Right atrium auricular region (tissue), 2 donors: ENCODE data around the gene HNRNPM. TPM values are rescaled to one million over a fixed set of nuclear protein-coding genes. Genes with fewer than 3 reads are reported as not detected.

Experiments
- DNase-seq: peaks from one replicate; pipeline ENCODE4 v3.0.0-alpha.2; 2019; ENCODE audit warnings: low spot score
- H3K27ac ChIP-seq, 2 donors: fragments of 200-600 bp; sonication (generic); 1 replicate in 1 of 2; 2 replicates in 1 of 2; pipeline ENCODE4 v1.5.1; 2016 to 2019
- H3K27me3 ChIP-seq, 2 donors: fragments of 200-600 bp; sonication (generic); one replicate each; pipeline versions ENCODE4 v1.5.1 to v1.6.0; 2017 to 2019
- H3K36me3 ChIP-seq: fragments of 200-600 bp; sonication (generic); one replicate; pipeline ENCODE4 v1.5.1; 2016
- H3K4me1 ChIP-seq, 2 donors: fragments of 200-600 bp; sonication (generic); one replicate each; pipeline versions ENCODE4 v1.5.1 to v1.6.0; 2017 to 2019
- H3K4me3 ChIP-seq, 2 donors: fragments of 200-600 bp; sonication (generic); 1 replicate in 1 of 2; 2 replicates in 1 of 2; pipeline ENCODE4 v1.5.1; 2017 to 2019; ENCODE audit warnings: mild to moderate bottlenecking in 1 of 2, moderate library complexity in 1 of 2
- H3K9me3 ChIP-seq, 2 donors: fragments of 200-600 bp; sonication (generic); one replicate each; pipeline ENCODE4 v1.5.1; 2019
- total RNA-seq, 2 donors: library from RNA; depleted of rRNA; stranded (reverse); fragments of >200 nt; gene quantifications; one replicate each; pipeline ENCODE4 v1.1.0, GENCODE V29; 2016
- TF ChIP-seq, protein P1 (sequence below), 2 donors: fragments of 200-600 bp; sonication (generic); IDR thresholded peaks; one replicate each; pipeline ENCODE4 v1.5.1; 2019; ENCODE audit warnings: antibody characterized with exemption in 2 of 2

The HNRNPM gene
- total RNA-seq, 2 donors from 2014 or later = 51.0 to 76.5 TPM

GRCh38 chr19:8490395-8490760 is 45.6 kb downstream of the HNRNPM start:
- no peak for DNase-seq
- Histone ChIP-seq H3K27ac (no peak overlapping the region), H3K9me3 (no peaks in the 10 kb centered on the region), H3K4me3 (no peak overlapping the region), H3K36me3 (peaks cover 45% of the 10 kb centered on the region), H3K27me3 (no peaks in the 10 kb centered on the region), H3K4me1 (no peaks in the 10 kb centered on the region)
- TF ChIP-seq, protein P1, sequence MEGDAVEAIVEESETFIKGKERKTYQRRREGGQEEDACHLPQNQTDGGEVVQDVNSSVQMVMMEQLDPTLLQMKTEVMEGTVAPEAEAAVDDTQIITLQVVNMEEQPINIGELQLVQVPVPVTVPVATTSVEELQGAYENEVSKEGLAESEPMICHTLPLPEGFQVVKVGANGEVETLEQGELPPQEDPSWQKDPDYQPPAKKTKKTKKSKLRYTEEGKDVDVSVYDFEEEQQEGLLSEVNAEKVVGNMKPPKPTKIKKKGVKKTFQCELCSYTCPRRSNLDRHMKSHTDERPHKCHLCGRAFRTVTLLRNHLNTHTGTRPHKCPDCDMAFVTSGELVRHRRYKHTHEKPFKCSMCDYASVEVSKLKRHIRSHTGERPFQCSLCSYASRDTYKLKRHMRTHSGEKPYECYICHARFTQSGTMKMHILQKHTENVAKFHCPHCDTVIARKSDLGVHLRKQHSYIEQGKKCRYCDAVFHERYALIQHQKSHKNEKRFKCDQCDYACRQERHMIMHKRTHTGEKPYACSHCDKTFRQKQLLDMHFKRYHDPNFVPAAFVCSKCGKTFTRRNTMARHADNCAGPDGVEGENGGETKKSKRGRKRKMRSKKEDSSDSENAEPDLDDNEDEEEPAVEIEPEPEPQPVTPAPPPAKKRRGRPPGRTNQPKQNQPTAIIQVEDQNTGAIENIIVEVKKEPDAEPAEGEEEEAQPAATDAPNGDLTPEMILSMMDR (IDR thresholded peaks at IDR 0.05) = no peak

- TF ChIP-seq, protein P1 (IDR thresholded peaks at IDR 0.05) = no peak
- H3K4me3 ChIP-seq = no peak overlapping the region
- H3K27ac ChIP-seq = no peak overlapping the region
- no peaks in the 10 kb centered on the region for H3K9me3 ChIP-seq
- no peaks in the 10 kb centered on the region for H3K27me3 ChIP-seq
- H3K36me3 ChIP-seq = peaks cover 40% of the 10 kb centered on the region
- H3K4me1 ChIP-seq = no peaks in the 10 kb centered on the region
- no peak for DNase-seq
Observed at GRCh38 chr19:8490873-8491272, 46.1 kb downstream of the HNRNPM start.

DNA sequence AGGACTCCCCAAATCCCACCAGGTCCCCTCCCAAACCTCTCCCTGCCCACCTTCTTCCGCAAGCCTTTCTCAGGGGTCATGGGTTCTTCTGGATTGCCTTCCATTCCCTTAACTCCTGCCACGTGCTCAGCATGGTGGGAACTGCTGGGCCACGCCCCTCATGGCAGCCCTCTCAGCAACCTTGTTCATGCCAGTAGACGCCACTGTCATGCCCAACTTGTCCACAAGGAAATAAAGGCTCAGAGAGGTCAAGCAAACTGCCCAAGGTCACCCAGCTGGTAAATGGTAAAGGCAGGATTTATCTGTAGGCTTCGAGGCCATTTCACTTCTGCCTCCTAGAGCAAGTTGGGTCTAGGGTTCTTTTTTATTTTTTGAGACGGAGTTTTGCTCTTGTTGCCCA is 46.8 kb downstream of the HNRNPM start:
- no peak overlapping the region for H3K27ac ChIP-seq
- H3K9me3 ChIP-seq = no peaks in the 10 kb centered on the region
- H3K27me3 ChIP-seq = no peaks in the 10 kb centered on the region
- TF ChIP-seq, protein P1 (IDR thresholded peaks at IDR 0.05) = no peak
- no peak overlapping the region for H3K4me3 ChIP-seq
- no peak for DNase-seq
- no peaks in the 10 kb centered on the region for H3K4me1 ChIP-seq
- H3K36me3 ChIP-seq = peaks cover 33% of the 10 kb centered on the region

DNA sequence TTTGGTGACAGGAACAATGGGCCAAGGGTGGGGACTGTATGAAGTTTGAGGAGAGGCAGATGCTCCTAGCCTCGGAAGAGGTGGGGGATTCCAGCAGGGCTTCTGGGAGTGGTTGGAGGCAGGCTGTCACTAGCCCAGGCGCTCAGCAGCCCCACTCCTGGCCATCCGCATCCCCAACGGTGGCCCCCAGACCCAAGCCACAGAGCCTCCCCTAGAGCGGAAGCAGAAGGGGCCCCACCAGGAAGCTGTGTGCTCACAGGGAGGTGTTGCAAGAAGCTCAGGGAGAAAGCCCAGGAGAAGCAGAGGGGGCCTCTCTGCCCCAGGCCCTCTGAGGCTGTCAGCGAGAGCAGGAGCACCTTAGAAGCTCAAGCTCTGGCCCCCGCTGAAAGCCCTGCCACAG is 49.4 kb downstream of the HNRNPM start:
- TF ChIP-seq, protein P1 (IDR thresholded peaks at IDR 0.05) = no peak
- Histone ChIP-seq H3K4me3 (no peak overlapping the region), H3K27me3 (no peaks in the 10 kb centered on the region), H3K27ac (no peak overlapping the region), H3K4me1 (no peaks in the 10 kb centered on the region), H3K9me3 (no peaks in the 10 kb centered on the region), H3K36me3 (peaks cover 7% of the 10 kb centered on the region)
- no peak for DNase-seq

GRCh38 chr19:8498295-8498694 is 53.5 kb downstream of the HNRNPM start:
- Histone ChIP-seq H3K9me3 (no peaks in the 10 kb centered on the region), H3K4me1 (no peaks in the 10 kb centered on the region), H3K36me3 (no peaks in the 10 kb centered on the region), H3K4me3 (no peak overlapping the region), H3K27me3 (no peaks in the 10 kb centered on the region), H3K27ac (no peak overlapping the region)
- TF ChIP-seq, protein P1 (IDR thresholded peaks at IDR 0.05) = no peak
- no peak for DNase-seq

GRCh38 chr19:8499048-8499833 is 54.5 kb downstream of the HNRNPM start:
- no peak for DNase-seq
- H3K27ac ChIP-seq = no peak overlapping the region
- H3K9me3 ChIP-seq = no peaks in the 10 kb centered on the region
- H3K4me1 ChIP-seq = no peaks in the 10 kb centered on the region
- no peaks in the 10 kb centered on the region for H3K36me3 ChIP-seq
- TF ChIP-seq, protein P1 (IDR thresholded peaks at IDR 0.05) = no peak
- H3K27me3 ChIP-seq = no peaks in the 10 kb centered on the region
- no peak overlapping the region for H3K4me3 ChIP-seq
